A549 (cell line): ENCODE measurements around the gene PTPRK.

Source experiments
- BHLHE40 ChIP-seq: IDR thresholded peaks from 2 replicates; pipeline ENCODE4 v1.6.1; 2012; ENCODE audit warnings: low read depth, low read length, inconsistent platforms
- CEBPB ChIP-seq, 2 experiments: fragments of >200 bp in 1 of 2; sonication (Bioruptor Twin) in 1 of 2; formaldehyde crosslinking in 1 of 2; IDR thresholded peaks; 2 replicates each; pipeline ENCODE4 v1.6.1; 2012 to 2016
- CTCF ChIP-seq: fragments of >200 bp; sonication (Bioruptor Twin); formaldehyde crosslinking; IDR thresholded peaks from 3 replicates; pipeline ENCODE4 v1.5.1; 2016
- ELK1 ChIP-seq: fragments of 150-350 bp; IDR thresholded peaks from 2 replicates; pipeline ENCODE4 v1.6.1; 2014; ENCODE audit warnings: low read depth, mild to moderate bottlenecking, low read length
- EP300 ChIP-seq, 2 experiments: fragments of >200 bp; sonication (Bioruptor Twin); formaldehyde crosslinking; IDR thresholded peaks; 2 replicates in 1 of 2; 3 replicates in 1 of 2; pipeline ENCODE4 v1.6.1; 2016 to 2017
- ESRRA ChIP-seq: fragments of 150-350 bp; IDR thresholded peaks from 2 replicates; pipeline ENCODE4 v1.6.1; 2014; ENCODE audit warnings: mild to moderate bottlenecking, low read length, borderline replicate concordance
- HDAC2 ChIP-seq: fragments of 200-600 bp; sonication (generic); IDR thresholded peaks from 2 replicates; pipeline ENCODE4 v1.6.1; 2016
- HEYL ChIP-seq: fragments of 250-450 bp; sonication (Bioruptor Pico); IDR thresholded peaks from 2 replicates; pipeline ENCODE4 v1.8.0; 2021; ENCODE audit warnings: mild to moderate bottlenecking, moderate library complexity
- JUNB ChIP-seq: fragments of >200 bp; sonication (Bioruptor Twin); formaldehyde crosslinking; IDR thresholded peaks from 2 replicates; pipeline ENCODE4 v1.6.1; 2016
- MAZ ChIP-seq: fragments of 150-350 bp; IDR thresholded peaks from 2 replicates; pipeline ENCODE4 v1.6.1; 2014; ENCODE audit warnings: antibody characterized with exemption, low read depth, low read length, borderline replicate concordance
- POLR2A ChIP-seq: IDR thresholded peaks from 2 replicates; pipeline ENCODE4 v1.6.1; 2012; ENCODE audit warnings: mild to moderate bottlenecking, low read length
- RCOR1 ChIP-seq: fragments of 150-350 bp; IDR thresholded peaks from 2 replicates; pipeline ENCODE4 v1.6.1; 2014; ENCODE audit warnings: antibody characterized with exemption, low read length, low read depth
- TP53 ChIP-seq: fragments of 250-450 bp; sonication (Bioruptor Pico); IDR thresholded peaks from 2 replicates; pipeline ENCODE4 v1.5.0; 2021; ENCODE audit warnings: mild to moderate bottlenecking, moderate library complexity

GRCh38 chr6:128068119-128068479, 452.3 kb downstream of the PTPRK start:
- TF ChIP-seq CTCF = no peak
- no peak for TF ChIP-seq HDAC2
- TF ChIP-seq TP53 (CRISPR knock-in tag) = no peak
- no peak for TF ChIP-seq CEBPB (IDR thresholded peaks at IDR 0.05)
- no peak for TF ChIP-seq EP300 (IDR thresholded peaks at IDR 0.05)
- TF ChIP-seq BHLHE40 = no peak
- TF ChIP-seq POLR2A = no peak
- TF ChIP-seq ESRRA = no peak
- no peak for TF ChIP-seq ELK1
- TF ChIP-seq RCOR1 = no peak
- TF ChIP-seq JUNB = no peak
- no peak for TF ChIP-seq HEYL (CRISPR knock-in tag)
- no peak for TF ChIP-seq MAZ
